GM18951 (cell line): ENCODE results near the gene FAM149B1.

Experiments used
- POLR2A ChIP-seq: IDR thresholded peaks from 4 replicates; pipeline ENCODE4 v1.6.1; 2011; ENCODE audit warnings: mild to moderate bottlenecking; ENCODE audit not compliant: insufficient read length, insufficient read depth; ENCODE audit errors: extremely low read depth
- in situ Hi-C: fragments of 300-500 bp; cut with MboI; formaldehyde crosslinking; loops from one replicate; pipeline ENCODE4 v1.12.0; 2022; ENCODE audit warnings: low sequenced_read_pairs, mixed read lengths, inconsistent platforms; ENCODE audit not compliant: unreplicated experiment

The FAM149B1 gene

DNA sequence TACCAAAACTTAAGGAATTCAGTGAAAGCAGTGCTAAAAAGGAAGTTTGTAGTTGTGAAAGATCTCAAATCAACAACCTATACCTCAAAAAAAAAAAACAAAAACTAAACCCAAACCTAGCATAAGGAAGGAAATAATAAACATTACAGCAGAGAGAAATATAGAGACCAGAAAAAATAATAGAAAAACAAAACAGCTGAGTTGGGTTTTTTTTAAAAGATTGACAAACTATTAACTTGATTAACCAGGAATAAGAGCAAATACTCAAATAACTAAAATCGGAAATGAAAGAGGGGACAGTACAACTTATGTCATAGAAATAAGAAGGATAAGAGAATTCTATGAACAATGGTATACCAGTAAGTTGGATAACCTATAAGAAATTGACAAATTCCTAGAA lies 6.8 kb upstream of the FAM149B1 start:
- in situ Hi-C loops: loop anchor here (25.0 kb wide), 1 partner anchor 774 kb away; no protein-coding TSS in a partner anchor
- no peak for TF ChIP-seq POLR2A

GRCh38 chr10:73161662-73162061 lies 6.3 kb upstream of the FAM149B1 start:
- no peak for TF ChIP-seq POLR2A
- in situ Hi-C loops: loop anchor here (25.0 kb wide), 1 partner anchor 774 kb away; no protein-coding TSS in a partner anchor

DNA sequence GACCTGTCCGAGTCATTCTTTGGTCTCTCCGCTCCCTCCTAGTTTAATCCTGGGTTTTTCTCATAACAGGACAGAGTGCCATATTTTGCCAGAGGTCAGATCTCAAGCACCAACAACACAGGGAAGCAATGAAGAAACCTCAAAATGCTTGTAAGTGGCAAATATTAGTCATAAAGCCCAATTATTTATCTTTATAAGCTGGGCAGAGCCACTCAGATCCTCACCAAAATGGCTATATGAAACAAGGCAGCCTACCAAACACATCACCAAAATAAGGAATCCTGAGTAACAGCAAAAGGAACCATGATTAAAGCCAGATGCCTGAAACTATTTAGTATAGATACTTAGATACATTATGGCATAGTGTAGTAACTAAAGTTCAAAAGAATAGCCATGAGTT lies 4.8 kb upstream of the FAM149B1 start:
- no peak for TF ChIP-seq POLR2A
- in situ Hi-C loops: loop anchor here (25.0 kb wide), 1 partner anchor 776 kb away; no protein-coding TSS in a partner anchor

DNA sequence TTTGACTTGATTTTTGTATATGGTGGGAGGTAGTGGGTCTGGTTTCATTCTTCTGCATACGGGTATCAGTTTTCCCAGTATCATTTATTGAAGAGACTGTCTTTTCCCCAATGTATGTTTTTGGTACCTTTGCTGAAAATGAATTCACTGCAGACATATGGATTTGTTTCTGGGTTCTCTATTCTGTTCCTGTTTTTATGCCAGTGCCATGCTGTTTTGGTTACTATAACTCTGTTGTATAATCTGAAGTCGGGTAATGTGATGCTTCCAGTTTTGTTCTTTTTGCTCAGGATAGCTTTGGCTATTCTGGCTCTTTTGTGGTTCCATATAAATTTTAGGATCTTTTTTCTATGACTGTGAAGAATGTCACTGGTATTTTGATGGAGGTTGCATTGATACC lies 947 bp upstream of the FAM149B1 start:
- TF ChIP-seq POLR2A: no peak
- in situ Hi-C loops: loop anchor here (25.0 kb wide), 1 partner anchor 780 kb away; no protein-coding TSS in a partner anchor

- no peak for TF ChIP-seq POLR2A
- in situ Hi-C loops: loop anchor here (25.0 kb wide), 1 partner anchor 780 kb away; no protein-coding TSS in a partner anchor
These were observed 499 bp upstream of the FAM149B1 start for GRCh38 chr10:73167458-73167782.

DNA sequence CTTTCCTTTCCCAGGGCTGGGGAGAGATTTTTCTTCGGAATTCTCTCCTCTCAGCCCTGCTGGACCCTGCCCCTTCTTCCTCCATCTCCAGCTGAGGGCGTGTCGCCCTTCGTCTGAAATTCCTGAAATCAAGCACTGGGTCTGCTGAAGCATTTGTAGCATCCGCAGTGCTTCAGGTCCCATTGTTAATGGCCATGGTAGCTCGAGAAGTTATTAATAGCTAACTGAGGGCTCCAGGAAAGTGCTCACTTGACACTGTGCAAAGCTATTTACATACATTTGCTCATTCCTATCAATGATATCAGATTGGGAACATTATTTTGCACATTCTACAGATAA lies 515 bp downstream of the FAM149B1 start:
- in situ Hi-C loops: loop anchor here (25.0 kb wide), 1 partner anchor 781 kb away; no protein-coding TSS in a partner anchor
- no peak for TF ChIP-seq POLR2A

- in situ Hi-C loops: loop anchor here (25.0 kb wide), 1 partner anchor 782 kb away; no protein-coding TSS in a partner anchor
- TF ChIP-seq POLR2A: no peak
These were observed 1.4 kb downstream of the FAM149B1 start for GRCh38 chr10:73169320-73169719.

- no peak for TF ChIP-seq POLR2A
- in situ Hi-C loops: loop anchor here (25.0 kb wide), 1 partner anchor 786 kb away; no protein-coding TSS in a partner anchor
These were observed 4.9 kb downstream of the FAM149B1 start for GRCh38 chr10:73172867-73173266.

DNA sequence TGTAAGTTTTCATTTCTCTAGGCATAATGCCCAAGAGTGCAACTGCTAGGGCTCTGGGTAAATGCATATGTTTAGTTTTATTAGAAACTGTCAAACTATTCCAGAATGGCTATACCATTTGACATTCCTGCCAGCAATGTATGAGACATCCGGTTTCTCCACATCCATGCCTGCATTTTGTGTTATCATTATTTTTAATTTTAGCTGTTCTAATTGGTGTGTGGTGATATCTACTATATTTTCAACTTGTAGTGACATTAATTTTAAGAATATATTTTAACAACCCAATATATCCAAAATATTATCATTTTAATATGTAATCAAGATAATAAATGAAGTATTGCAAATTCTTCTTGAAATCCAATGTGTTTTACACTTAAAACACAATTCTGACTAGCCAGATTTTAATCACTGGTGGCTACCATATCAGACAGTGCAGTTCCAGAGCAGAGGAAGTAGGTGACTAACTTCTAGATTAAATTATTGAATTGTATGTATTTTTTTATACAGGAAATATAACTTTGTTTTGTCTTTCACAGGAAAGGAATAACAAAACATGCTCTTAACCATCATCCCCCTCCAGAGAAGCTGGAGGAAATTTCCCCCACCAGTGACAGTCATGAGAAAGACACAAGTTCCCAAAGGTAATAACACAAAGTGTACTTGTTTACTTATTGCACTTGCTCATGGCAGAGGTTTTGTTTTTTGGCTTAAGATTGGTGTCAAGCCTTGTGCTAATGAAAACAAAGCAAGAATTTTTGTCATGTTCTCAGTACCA lies 6.4 kb downstream of the FAM149B1 start:
- TF ChIP-seq POLR2A: no peak
- in situ Hi-C loops: loop anchor here (25.0 kb wide), 1 partner anchor 787 kb away; no protein-coding TSS in a partner anchor

DNA sequence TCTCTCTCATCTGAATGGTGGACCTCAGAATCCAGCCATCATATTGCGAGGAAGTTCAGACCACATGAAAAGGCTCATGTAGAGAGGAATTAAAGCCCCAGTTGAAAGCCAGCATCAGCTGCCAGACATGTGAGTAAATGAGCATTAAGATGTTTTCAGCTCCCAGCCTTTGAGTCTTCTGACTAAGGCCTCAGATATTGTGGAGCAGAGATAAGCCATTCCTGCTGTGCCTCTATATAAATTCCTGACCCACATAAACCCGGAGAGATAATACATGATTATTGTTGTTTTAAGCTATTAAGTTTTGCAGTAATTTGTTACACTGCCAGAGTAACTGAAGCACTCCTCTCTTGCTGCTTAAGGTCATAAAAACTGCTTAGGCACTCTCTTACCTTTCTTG lies 14.6 kb downstream of the FAM149B1 start:
- in situ Hi-C loops: no loop called here
- no peak for TF ChIP-seq POLR2A

GRCh38 chr10:73183667-73184281 lies 15.9 kb downstream of the FAM149B1 start:
- no peak for TF ChIP-seq POLR2A
- in situ Hi-C loops: no loop called here

GRCh38 chr10:73186266-73186665 lies 18.3 kb downstream of the FAM149B1 start:
- TF ChIP-seq POLR2A: no peak
- in situ Hi-C loops: no loop called here

DNA sequence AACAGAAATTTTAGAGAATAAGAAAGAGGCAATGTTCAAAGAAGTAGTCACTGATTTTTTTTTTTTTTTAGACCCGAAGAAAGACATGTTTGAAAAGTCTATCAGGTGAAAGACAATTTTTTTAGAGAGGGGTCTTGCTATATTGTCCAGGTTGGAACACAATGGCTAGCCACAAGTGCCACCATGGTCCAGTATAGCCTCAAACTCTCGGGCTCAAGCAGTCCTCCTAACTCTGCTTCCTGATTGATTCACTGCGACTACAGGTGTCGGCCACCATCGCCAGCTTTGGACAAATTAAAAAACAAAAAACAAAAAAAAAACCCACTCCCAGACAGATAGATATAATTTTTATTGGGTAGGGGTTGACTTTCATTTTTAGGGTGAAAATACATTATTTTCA lies 22.3 kb downstream of the FAM149B1 start:
- in situ Hi-C loops: no loop called here
- no peak for TF ChIP-seq POLR2A

DNA sequence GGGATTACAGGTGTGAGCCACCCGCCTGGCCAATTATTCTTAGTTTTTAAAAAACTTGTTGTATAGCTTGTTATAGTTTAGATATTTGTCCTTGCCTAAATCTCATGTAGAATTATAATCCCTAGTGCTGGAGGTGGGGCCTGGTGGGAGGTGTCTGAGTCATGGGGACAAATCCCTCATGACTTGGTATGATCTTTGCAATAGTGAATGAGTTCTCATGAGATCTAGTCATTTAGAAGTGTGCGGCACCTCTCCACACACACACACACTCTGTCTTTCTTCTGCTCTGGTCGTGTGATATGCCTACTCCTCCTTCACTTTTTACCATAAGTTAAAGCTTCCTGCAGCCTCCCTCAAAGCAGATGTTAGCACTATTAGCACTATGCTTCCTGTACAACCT lies 37.2 kb downstream of the FAM149B1 start:
- in situ Hi-C loops: no loop called here
- no peak for TF ChIP-seq POLR2A
